HG02763 (cell line): Measurements from ENCODE around the gene MUC5AC.
"Not testable (repeated sequence)": the region's sequence is repeated elsewhere in the genome, so short reads cannot be mapped to it uniquely, and the experiment has no call there.

Source experiments
- ATAC-seq: cut with Tn5 transposase; IDR thresholded peaks from one replicate; pipeline ENCODE4 v1.9.1; 2021; ENCODE audit warnings: mild to moderate bottlenecking, moderate library complexity; ENCODE audit not compliant: unreplicated experiment

MUC5AC gene

DNA sequence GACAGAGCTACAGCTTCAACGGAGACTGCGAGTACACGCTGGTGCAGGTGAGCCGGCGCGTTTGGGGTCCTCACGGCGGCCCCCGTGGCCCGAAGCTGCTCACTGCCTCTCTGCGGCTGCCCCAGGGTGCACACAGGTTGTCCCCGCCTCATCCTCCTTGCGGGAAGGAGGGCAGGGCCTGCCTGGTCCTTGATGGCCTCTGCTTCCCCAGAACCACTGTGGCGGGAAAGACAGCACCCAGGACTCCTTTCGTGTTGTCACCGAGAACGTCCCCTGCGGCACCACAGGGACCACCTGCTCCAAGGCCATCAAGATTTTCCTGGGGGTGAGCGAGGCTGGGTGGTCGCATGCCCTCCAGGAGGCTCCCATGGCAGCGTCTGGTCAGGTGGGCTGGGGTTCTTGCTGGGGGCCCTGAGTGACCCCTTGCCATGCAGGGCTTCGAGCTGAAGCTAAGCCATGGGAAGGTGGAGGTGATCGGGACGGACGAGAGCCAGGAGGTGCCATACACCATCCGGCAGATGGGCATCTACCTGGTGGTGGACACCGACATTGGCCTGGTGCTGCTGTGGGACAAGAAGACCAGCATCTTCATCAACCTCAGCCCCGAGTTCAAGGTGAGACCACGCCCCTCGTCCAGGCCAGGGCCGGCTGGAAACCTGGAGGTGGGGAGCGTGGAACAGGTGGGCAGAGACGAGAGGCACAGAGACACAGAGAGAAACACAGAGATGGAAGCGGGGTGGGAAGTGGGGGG is 19.4 kb downstream of the MUC5AC start:
- ATAC-seq, result no peak

DNA sequence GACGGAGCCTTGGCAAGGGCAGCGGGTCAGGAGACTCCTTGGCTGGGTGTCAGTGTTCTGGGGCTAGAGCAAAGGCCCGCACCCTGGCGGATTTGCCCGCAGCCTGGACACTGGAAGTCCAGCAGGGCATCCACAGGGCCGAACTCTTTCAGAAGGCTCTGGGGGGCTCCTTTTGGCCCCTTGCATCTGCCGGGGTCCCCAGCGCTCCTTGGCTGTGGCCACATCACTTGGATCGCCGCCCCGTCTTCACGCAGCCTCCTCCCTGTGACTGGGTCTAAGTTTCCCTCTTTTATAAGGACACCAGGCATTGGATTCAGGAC is 20.0 kb downstream of the MUC5AC start:
- ATAC-seq, result no peak

DNA sequence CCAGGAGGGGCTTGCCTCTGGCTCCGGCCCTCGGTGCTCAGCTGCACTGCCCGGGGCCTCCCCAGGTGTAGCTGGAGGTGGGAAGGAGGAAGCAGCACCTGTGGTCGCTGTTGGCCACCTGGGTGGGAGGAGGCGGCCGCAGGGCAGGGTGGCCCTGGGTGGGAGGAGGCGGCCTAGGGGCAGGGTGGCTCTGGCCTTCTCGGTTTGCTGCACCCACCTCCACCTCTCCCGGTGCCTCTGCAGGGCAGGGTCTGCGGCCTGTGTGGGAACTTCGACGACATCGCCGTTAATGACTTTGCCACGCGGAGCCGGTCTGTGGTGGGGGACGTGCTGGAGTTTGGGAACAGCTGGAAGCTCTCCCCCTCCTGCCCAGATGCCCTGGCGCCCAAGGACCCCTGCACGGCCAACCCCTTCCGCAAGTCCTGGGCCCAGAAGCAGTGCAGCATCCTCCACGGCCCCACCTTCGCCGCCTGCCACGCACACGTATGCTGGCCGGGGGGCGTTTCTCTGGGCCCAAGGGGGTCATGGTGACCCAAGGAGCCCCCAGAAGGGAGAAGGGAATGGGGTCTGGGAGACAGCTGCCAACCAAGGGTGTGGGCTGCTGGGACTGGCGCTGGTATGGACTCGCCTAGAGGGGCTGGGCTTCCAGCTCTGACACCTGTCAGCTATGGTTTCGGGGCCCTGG is 20.6 kb downstream of the MUC5AC start:
- no peak for ATAC-seq

DNA sequence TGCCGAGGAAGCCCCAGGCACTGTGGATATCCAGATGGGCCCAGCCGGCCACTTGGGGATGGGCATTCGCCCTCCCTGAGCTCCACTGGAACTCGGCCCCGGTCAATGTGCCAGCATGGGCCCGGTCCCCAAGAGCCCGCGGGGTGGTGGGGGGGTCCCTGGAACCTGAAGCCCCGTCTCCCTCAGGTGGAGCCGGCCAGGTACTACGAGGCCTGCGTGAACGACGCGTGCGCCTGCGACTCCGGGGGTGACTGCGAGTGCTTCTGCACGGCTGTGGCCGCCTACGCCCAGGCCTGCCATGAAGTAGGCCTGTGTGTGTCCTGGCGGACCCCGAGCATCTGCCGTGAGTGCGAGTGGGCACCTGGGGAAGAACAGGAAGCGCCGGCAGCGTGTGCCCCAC is 21.2 kb downstream of the MUC5AC start:
- no peak for ATAC-seq

DNA sequence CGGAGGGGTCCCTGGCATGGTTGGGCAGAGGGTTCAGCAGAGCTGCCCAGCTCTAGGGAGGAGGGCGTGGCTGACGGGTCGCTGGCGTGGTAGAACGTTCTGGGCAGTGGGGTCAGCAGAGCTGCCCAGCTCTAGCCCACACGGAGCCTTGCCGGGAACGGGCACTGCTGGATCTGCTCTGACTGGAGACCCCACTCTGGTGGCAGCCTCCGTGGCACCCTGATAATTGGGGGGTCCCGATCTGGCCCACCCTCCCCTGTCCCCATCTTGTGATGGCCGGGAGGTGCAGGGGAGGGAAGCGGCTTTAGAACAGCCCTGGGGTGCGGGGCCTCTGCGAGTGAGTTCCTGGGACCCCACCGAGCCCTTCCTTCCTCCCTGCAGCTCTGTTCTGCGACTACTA is 21.9 kb downstream of the MUC5AC start:
- ATAC-seq, result no peak

DNA sequence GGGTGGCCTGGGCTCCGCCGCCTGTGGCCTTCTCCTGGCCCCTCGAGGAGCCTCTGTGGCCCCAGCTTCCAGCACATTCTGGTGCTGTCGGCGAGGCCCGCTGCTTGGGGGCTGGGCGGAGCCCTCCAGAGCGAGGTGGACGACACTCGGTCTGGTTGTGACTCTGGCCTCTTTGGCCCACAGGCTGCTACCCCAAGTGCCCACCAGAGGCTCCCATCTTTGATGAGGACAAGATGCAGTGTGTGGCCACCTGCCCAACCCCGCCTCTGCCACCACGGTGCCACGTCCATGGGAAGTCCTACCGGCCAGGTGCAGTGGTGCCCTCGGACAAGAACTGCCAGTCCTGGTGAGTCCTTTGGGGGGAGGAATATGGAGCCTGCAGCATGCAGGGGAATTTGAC is 22.4 kb downstream of the MUC5AC start:
- no peak for ATAC-seq

DNA sequence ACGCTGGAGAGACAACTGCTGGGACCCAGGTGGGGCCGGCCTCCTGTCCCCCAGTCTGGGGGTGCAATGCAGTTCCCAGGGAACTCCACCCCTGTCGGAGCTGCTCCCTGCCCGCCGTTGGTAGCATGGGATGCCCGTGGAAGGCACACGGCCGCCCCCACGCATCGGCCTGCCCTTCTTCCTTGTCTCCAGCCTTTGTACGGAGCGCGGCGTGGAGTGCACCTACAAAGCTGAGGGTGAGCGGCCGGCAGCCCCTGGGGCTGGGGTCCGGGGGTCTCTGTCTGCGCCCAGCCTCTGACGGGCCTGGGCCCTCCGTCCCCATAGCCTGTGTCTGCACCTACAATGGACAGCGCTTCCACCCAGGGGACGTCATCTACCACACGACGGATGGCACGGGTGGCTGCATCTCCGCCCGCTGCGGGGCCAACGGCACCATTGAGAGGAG is 23.2 kb downstream of the MUC5AC start:
- no peak for ATAC-seq

DNA sequence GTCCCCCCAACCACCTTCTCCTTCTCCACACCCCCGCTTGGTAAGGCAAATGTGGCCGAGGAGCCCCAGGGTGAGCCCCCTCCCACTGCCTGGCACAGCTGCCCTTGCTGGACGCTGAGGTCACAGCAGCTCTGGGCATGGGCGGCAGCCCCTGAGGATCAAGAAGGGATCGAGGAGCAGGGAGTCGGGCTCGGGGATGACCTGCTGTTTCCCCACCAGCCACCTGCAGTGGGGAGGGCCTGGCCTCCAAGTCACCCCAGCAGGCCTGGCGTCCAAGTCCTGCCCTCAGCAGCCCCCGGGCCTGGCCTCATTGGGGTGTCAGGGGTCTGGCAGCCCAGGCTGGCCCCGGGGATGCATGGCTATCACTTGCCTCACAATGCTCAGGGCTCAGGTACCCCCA is 23.7 kb downstream of the MUC5AC start:
- no peak for ATAC-seq

DNA sequence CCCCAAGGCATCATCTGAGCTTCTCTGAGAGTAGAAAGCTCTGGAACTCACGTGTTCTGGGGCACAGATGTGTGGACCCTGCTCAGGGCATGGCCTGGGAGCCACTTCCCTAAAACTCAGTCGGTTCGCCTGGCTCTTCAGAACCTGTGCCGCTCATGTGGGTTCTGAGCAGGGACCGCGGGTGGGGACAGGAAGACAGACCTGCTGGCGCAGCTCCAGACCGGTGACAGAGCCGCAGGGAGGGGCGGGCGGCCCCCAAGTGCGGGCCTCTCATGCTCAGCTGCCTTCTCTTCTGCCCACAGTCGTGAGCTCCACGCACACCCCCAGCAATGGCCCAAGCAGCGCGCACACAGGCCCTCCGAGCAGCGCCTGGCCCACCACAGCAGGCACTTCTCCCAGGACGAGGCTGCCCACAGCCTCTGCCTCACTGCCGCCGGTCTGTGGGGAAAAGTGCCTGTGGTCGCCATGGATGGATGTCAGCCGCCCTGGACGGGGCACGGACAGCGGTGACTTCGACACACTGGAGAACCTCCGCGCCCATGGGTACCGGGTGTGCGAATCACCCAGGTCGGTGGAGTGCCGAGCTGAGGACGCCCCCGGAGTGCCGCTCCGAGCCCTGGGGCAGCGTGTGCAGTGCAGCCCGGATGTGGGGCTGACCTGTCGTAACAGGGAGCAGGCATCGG is 24.2 kb downstream of the MUC5AC start:
- no peak for ATAC-seq

DNA sequence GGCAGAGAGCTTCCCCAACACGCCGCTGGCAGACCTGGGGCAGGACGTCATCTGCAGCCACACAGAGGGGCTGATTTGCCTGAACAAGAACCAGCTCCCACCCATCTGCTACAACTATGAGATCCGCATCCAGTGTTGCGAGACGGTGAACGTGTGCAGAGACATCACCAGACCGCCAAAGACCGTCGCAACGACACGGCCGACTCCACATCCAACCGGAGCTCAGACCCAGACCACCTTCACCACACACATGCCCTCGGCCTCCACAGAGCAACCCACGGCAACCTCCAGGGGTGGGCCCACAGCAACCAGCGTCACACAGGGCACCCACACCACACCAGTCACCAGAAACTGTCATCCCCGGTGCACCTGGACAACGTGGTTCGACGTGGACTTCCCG is 26.4 kb downstream of the MUC5AC start:
- ATAC-seq, result not testable (repeated sequence)

DNA sequence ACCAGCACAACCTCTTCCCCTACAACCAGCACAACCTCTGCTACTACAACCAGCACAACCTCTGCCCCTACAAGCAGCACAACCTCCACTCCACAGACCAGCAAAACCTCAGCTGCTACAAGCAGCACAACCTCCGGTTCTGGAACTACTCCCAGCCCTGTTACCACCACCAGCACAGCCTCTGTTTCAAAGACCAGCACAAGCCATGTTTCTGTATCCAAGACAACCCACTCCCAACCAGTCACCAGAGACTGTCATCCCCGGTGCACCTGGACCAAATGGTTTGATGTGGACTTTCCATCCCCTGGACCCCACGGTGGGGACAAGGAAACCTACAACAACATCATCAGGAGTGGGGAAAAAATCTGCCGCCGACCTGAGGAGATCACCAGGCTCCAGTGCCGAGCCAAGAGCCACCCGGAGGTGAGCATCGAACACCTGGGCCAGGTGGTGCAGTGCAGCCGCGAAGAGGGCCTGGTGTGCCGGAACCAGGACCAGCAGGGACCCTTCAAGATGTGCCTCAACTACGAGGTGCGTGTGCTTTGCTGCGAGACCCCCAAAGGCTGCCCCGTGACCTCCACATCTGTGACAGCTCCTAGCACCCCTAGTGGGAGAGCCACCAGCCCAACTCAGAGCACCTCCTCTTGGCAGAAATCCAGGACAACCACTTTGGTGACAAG is 30.8 kb downstream of the MUC5AC start:
- not testable (repeated sequence) for ATAC-seq

DNA sequence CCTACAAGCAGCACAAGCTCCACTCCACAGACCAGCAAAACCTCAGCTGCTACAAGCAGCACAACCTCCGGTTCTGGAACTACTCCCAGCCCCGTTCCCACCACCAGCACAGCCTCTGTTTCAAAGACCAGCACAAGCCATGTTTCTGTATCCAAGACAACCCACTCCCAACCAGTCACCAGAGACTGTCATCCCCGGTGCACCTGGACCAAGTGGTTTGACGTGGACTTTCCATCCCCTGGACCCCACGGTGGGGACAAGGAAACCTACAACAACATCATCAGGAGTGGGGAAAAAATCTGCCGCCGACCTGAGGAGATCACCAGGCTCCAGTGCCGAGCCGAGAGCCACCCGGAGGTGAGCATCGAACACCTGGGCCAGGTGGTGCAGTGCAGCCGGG is 32.1 kb downstream of the MUC5AC start:
- not testable (repeated sequence) for ATAC-seq

DNA sequence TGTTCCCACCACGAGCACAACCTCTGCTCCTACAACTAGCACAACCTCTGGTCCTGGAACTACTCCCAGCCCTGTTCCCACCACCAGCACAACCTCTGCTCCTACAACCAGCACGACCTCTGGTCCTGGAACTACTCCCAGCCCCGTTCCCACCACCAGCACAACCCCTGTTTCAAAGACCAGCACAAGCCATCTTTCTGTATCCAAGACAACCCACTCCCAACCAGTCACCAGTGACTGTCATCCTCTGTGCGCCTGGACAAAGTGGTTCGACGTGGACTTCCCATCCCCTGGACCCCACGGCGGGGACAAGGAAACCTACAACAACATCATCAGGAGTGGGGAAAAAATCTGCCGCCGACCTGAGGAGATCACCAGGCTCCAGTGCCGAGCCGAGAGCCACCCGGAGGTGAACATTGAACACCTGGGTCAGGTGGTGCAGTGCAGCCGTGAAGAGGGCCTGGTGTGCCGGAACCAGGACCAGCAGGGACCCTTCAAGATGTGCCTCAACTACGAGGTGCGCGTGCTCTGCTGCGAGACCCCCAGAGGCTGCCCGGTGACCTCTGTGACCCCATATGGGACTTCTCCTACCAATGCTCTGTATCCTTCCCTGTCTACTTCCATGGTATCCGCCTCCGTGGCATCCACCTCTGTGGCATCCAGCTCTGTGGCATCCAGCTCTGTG is 34.2 kb downstream of the MUC5AC start:
- not testable (repeated sequence) for ATAC-seq

DNA sequence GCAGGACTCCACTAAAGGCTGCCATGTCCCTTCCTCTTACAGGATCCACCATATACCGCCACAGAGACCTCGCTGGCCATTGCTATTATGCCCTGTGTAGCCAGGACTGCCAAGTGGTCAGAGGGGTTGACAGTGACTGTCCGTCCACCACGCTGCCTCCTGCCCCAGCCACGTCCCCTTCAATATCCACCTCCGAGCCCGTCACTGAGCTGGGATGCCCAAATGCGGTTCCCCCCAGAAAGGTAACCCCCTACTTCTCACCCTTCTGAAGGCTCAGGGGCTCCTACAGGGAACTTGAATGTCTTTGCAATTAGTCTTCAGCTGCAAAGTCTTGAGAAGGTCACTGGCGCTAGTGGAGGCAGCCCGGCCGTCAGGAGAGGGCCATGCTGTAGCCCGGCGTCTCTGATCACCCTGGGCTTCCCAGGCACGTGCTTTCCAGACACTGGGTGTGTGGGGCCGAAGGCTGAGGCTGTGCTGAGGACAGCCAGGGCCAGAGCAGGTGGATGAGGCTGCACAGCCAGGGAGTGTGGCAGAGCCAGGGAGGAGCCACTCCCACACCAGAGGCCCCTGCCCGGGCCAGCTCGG is 35.1 kb downstream of the MUC5AC start:
- ATAC-seq, result no peak

DNA sequence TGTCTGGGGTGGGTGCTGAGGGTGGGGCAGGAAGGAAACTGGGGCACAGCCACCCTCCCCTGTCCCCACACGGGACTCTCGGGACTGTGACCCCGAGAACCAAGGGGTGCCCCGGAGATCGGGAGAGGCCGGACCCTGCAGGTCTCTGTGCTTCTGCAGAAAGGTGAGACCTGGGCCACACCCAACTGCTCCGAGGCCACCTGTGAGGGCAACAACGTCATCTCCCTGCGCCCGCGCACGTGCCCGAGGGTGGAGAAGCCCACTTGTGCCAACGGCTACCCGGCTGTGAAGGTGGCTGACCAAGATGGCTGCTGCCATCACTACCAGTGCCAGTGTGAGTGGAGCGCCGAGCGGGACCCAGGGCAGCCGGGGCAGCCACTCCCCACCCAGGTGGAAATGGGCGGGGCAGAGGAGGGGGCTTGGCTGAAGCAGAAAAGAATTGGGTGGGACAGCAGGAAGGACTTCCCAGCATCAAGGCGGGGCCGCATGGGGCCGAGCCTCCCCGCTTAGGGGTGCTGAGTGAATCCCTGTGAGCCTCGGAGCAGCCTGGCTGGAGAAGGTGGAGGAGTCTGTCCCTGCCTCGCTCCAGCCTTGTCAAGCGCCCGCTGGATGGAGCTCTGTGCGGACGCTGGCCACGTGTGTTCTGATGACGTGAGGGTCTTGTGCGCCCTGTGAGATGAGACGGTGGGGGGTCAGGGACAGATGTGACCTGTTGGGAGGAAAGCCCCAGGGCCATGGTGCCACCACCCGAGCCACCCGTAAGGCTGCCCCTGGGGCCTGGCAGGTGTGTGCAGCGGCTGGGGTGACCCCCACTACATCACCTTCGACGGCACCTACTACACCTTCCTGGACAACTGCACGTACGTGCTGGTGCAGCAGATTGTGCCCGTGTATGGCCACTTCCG is 35.8 kb downstream of the MUC5AC start:
- no peak for ATAC-seq

DNA sequence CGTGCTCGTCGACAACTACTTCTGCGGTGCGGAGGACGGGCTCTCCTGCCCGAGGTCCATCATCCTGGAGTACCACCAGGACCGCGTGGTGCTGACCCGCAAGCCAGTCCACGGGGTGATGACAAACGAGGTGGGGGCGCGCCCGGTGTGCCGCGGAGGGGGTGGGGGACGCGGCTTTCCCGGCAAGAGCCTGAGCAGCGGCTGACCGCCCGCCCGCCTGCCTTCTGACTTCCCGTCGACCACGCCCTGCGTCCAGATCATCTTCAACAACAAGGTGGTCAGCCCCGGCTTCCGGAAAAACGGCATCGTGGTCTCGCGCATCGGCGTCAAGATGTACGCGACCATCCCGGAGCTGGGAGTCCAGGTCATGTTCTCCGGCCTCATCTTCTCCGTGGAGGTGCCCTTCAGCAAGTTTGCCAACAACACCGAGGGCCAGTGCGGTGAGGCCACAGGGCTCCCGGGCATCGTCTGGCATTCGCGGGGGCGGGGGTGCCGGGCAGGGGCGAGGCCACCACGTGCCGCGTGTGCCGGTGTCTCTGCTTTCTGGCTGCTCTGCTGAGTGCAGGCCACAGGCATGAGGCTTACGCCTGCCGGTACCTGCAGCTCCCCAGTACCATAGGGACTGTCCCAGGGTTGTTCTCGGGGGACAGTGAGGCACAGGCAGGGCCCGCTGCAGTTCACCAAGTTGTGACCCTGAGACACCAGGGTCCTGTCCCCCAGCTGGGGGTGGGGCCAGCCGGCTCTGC is 36.7 kb downstream of the MUC5AC start:
- no peak for ATAC-seq

DNA sequence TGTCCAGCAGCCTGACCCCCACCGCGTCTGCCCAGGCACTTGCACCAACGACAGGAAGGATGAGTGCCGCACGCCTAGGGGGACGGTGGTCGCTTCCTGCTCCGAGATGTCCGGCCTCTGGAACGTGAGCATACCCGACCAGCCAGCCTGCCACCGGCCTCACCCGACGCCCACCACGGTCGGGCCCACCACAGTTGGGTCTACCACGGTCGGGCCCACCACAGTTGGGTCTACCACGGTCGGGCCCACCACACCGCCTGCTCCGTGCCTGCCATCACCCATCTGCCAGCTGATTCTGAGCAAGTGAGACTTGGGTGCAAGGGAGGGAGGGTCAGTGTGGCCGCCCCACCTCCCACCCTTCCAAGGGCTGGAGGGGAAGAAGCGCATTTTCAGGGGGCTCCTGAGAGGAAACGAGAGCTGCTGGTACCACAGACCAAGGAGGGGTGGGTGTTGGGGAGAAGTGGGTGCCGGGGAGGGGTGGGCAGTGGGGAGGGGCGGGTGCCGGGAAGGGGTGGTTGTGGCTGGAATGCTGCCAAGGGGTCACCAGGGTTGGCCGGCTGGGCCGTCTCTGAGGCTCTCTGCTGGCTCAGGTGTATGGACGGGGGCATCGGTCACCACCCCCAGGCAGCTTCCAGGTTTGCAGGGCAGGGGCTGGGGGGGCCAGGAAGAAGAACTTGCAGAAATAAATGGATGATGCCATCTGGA is 37.4 kb downstream of the MUC5AC start:
- no peak for ATAC-seq
